ENCODE measurements around the gene THAP7. TPM values are rescaled to one million over a fixed set of nuclear protein-coding genes. Genes with fewer than 3 reads are reported as not detected.

The THAP7 gene
- total and polyA plus RNA-seq, 2 donors (not counting 3 experiments of a cell fraction or from before 2014, with no cell fraction given) = 13.5 to 24.4 TPM

GRCh38 chr22:20997536-20998257, 4.2 kb downstream of the THAP7 start:
- Histone ChIP-seq H3K4me1 (ENCODE audit: control insufficient read depth, extremely low read depth, insufficient read depth, low read length) (peaks cover 16% of the 10 kb centered on the region), H3K9me3 (replicated peaks; ENCODE audit: control insufficient read depth, insufficient read depth, low read length) (no peaks in the 10 kb centered on the region), H3K27me3 (ENCODE audit: control insufficient read depth in 2 of 2, insufficient read depth in 2 of 2, low read length in 2 of 2) (no peaks in the 10 kb centered on the region), H3K79me2 (ENCODE audit: control insufficient read depth, insufficient read depth, low read length) (peaks cover 15% of the 10 kb centered on the region), H3K9ac (replicated peaks; ENCODE audit: extremely low read depth, insufficient read depth, low read length) (no peak overlapping the region), H3K9me1 (replicated peaks; ENCODE audit: control insufficient read depth, extremely low read depth, insufficient read depth, low read length) (no peaks in the 10 kb centered on the region), H4K20me1 (replicated peaks; ENCODE audit: control insufficient read depth, extremely low read depth, insufficient read depth, low read length) (no peaks in the 10 kb centered on the region), H3K27ac (ENCODE audit: insufficient read depth, low read depth, low read length) (no peak overlapping the region), H3K4me3 (replicated peaks in 1 of 3; ENCODE audit: insufficient read depth in 1 of 3, low read depth in 1 of 3, low read length in 3 of 3) (no peak overlapping the region), H2AFZ (ENCODE audit: low read depth, low read length) (no peak overlapping the region), H3K36me3 (ENCODE audit: control insufficient read depth in 2 of 2, extremely low read depth in 1 of 2, insufficient read depth in 2 of 2, low read length in 2 of 2) (peaks cover 5 to 23% of the 10 kb centered on the region in 2 experiments), H3K4me2 (ENCODE audit: insufficient read depth, low read length) (no peak overlapping the region)
- intact Hi-C loops (cut with micrococcal nuclease) = no loop called here
- DNase-seq (ENCODE audit: low read depth, low spot score) = no peak
- POLR2A ChIA-PET = no interaction called here
- CTCF ChIA-PET = no interaction called here
- no peak for TF ChIP-seq MYC (IDR thresholded peaks at IDR 0.05; ENCODE audit: low read depth, low read length)
- no peak for TF ChIP-seq JUN (IDR thresholded peaks at IDR 0.05; ENCODE audit: borderline replicate concordance, insufficient read depth, insufficient read length, low read depth)
- no peak for TF ChIP-seq POLR2A (IDR thresholded peaks at IDR 0.05; ENCODE audit: low read depth, low read length)
- dilution Hi-C loops (cut with MboI; ENCODE audit: extremely low pct_ligation_motif_present, low sequenced_read_pairs) = no loop called here
- no peak for FAIRE-seq
- BruUV-seq (replicated peaks) = no TSS peak

DNA sequence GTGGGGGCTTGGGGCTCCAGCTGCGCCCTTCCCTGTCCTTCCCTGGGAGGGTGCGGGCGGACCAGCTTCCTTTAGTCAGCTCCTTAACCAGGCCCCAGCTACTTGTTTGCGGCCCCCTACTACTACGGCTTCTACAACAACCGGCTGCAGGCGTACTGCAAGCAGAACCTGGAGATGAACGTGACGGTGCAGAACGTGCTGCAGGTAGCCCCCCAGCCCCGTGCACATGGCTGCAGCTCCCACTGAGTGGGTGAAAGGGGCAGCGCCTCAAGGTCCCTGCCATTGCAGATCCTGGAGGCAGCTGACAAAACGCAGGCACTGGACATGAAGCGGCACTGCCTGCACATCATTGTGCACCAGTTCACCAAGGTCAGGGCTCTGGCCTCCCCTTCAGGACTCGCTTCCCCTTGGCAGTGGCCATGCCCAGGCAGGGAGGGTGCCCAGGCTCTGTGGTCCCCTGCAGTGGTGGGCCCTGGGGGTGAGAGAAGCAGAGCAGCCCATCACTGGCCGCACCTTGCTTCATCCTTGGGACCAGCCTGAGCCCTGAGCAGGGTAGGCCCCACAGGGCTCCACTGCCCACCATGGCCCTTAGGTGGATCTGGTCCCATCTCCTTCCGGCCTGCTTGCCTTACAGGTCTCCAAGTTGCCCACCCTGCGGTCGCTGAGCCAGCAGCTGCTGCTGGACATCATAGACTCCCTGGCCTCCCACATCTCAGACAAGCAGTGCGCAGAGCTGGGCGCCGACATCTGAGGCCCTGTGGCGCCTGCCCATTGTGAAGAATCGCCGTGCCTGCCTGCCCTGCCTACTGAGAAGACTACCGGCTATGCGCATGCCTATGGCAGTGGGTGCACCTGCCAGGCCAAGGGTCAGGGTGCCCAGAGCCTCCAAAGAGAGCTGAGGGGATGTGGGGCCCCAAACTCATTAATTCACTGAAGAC, 5.1 kb downstream of the THAP7 start:
- Histone ChIP-seq H3K4me1 (ENCODE audit: control insufficient read depth, extremely low read depth, insufficient read depth, low read length) (peaks cover 15% of the 10 kb centered on the region), H4K20me1 (replicated peaks; ENCODE audit: control insufficient read depth, extremely low read depth, insufficient read depth, low read length) (no peaks in the 10 kb centered on the region), H3K79me2 (ENCODE audit: control insufficient read depth, insufficient read depth, low read length) (peaks cover 15% of the 10 kb centered on the region), H3K4me3 (replicated peaks in 1 of 3; ENCODE audit: insufficient read depth in 1 of 3, low read depth in 1 of 3, low read length in 3 of 3) (no peak overlapping the region), H3K9me3 (replicated peaks; ENCODE audit: control insufficient read depth, insufficient read depth, low read length) (no peaks in the 10 kb centered on the region), H3K27me3 (ENCODE audit: control insufficient read depth in 2 of 2, insufficient read depth in 2 of 2, low read length in 2 of 2) (no peaks in the 10 kb centered on the region), H3K36me3 (ENCODE audit: control insufficient read depth in 2 of 2, extremely low read depth in 1 of 2, insufficient read depth in 2 of 2, low read length in 2 of 2) (peaks cover 5 to 31% of the 10 kb centered on the region in 2 experiments), H3K9ac (replicated peaks; ENCODE audit: extremely low read depth, insufficient read depth, low read length) (no peak overlapping the region), H2AFZ (ENCODE audit: low read depth, low read length) (no peak overlapping the region), H3K4me2 (ENCODE audit: insufficient read depth, low read length) (no peak overlapping the region), H3K9me1 (replicated peaks; ENCODE audit: control insufficient read depth, extremely low read depth, insufficient read depth, low read length) (no peaks in the 10 kb centered on the region), H3K27ac (ENCODE audit: insufficient read depth, low read depth, low read length) (no peak overlapping the region)
- ChIA-PET CTCF (no interaction called here), POLR2A (no interaction called here)
- BruUV-seq (replicated peaks) = TSS peak; percentile 3
- TF ChIP-seq POLR2AphosphoS5 (IDR thresholded peaks at IDR 0.05; ENCODE audit: insufficient read depth, low read depth, low read length) (peak; percentile 7), EZH2 (IDR thresholded peaks at IDR 0.05; ENCODE audit: borderline replicate concordance, low read depth, low read length, severe bottlenecking) (no peak)
- DNase-seq (ENCODE audit: low read depth, low spot score) (no peak), FAIRE-seq (no peak)
- dilution Hi-C loops (cut with MboI; ENCODE audit: extremely low pct_ligation_motif_present, low sequenced_read_pairs) = no loop called here
- intact Hi-C loops (cut with micrococcal nuclease) = no loop called here

All from endothelial cell of umbilical vein (primary cell).